Measurements from ENCODE around the gene LRRC41.

Gene LRRC41

DNA sequence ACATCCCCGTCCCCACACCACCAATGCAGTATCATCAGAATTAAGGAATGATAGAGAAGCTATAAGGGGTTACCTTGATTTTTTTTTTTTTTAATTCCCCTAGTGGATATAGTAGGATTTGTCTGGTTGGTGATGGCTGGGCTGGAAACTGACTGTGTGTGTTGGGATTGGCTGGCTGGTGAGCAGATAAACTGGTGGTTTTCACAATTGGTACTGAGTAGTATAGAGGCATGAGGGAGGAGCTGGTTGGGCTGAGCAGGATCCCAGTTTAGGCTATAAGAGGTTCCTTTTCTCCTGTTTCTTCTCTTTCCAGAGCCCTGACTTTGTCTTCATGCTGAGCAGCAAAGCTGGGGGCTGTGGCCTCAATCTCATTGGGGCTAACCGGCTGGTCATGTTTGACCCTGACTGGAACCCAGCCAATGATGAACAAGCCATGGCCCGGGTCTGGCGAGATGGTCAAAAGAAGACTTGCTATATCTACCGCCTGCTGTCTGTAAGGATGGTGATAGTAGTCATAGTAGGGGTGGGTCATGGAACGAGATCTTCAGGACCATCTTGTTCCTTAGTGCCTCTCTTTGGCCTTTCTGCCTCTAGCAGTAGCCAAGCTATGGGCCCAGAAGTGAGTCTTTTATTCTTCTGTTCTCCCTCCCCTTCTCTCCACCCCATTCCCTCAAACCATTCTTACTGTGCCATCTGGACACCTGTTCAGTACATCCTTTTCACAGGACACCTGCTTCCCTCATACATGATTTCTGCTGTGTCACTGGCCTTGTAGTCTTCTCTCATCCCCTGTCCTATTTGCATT is 29.0 kb downstream of the LRRC41 start:
- TF ChIP-seq, protein P1, sequence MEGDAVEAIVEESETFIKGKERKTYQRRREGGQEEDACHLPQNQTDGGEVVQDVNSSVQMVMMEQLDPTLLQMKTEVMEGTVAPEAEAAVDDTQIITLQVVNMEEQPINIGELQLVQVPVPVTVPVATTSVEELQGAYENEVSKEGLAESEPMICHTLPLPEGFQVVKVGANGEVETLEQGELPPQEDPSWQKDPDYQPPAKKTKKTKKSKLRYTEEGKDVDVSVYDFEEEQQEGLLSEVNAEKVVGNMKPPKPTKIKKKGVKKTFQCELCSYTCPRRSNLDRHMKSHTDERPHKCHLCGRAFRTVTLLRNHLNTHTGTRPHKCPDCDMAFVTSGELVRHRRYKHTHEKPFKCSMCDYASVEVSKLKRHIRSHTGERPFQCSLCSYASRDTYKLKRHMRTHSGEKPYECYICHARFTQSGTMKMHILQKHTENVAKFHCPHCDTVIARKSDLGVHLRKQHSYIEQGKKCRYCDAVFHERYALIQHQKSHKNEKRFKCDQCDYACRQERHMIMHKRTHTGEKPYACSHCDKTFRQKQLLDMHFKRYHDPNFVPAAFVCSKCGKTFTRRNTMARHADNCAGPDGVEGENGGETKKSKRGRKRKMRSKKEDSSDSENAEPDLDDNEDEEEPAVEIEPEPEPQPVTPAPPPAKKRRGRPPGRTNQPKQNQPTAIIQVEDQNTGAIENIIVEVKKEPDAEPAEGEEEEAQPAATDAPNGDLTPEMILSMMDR (conservative IDR thresholded peaks at IDR 0.05; ENCODE audit: low read length) = no peak
- no peak overlapping the region for H3K4me3 ChIP-seq (ENCODE audit: low read length)
- no peak for DNase-seq (ENCODE audit: low read depth)

DNA sequence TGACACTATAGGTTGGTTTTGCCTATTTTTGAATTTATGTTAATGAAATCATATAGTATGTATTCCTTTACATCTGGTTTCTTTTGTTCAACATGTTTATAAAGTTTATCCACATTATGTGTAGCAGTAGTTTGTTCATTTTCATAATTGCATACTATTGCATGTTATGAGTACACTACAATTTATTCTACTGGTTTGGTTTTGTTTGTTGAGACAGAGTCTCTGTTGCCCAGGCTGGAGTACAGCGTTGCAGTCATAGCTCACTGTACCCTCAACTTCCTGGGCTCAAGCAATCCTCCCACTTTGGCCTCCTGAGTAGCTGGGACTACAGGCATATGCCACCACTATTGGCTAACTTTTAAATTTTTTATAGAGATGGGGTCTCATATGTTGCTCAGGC is 34.8 kb downstream of the LRRC41 start:
- no peak for DNase-seq (ENCODE audit: low read depth)
- TF ChIP-seq, protein P1 (conservative IDR thresholded peaks at IDR 0.05; ENCODE audit: low read length) = no peak

DNA sequence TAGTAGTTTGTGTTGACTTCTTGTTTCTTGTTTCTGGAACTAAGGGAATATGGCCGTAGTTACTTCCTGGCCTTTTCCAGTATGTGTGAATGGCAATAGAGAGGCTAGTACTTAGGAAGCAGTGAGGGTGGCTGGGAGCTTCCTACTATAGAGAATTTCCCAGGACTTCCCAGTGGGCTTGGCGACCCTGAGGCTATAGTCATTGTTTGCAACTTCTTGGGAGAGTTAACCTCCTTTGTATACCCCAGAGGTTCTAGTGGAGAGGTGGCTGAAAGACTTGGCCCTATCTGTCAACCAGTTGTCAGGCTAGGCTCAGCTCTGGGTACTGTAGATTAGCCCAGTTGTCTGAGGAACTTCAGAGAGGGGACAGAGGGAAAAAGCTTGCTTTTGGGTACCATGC is 40.3 kb downstream of the LRRC41 start:
- no peak for DNase-seq (ENCODE audit: low read depth)
- TF ChIP-seq, protein P1 (conservative IDR thresholded peaks at IDR 0.05; ENCODE audit: low read length) = no peak
- no peak overlapping the region for H3K4me3 ChIP-seq (ENCODE audit: low read length)

More for the DNA sequence above, 34.8 kb downstream of the LRRC41 start:
- no peak overlapping the region for H3K4me3 ChIP-seq (ENCODE audit: low read length)

DNA sequence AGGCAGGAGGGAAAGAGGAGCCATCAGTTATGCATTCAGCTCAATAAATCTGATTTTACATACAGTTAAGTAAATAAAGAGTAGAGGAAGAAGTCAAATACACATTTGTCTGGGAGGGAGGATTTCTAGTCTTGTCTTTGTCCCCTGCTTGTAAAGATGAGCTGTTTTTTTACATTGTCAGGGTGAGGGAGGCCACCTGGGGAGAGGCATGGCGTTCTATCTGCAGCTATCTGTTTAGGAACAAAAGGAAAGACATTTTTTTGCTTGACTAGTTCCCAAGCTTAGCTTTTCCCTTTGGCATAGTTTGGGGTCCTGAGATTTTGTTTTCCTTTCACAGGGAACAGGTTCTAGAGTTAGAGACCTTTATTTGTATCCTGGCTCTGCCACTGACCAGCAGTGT is 40.9 kb downstream of the LRRC41 start:
- no peak for DNase-seq (ENCODE audit: low read depth)
- TF ChIP-seq, protein P1 (conservative IDR thresholded peaks at IDR 0.05; ENCODE audit: low read length) = no peak
- H3K4me3 ChIP-seq (ENCODE audit: low read length) = no peak overlapping the region

DNA sequence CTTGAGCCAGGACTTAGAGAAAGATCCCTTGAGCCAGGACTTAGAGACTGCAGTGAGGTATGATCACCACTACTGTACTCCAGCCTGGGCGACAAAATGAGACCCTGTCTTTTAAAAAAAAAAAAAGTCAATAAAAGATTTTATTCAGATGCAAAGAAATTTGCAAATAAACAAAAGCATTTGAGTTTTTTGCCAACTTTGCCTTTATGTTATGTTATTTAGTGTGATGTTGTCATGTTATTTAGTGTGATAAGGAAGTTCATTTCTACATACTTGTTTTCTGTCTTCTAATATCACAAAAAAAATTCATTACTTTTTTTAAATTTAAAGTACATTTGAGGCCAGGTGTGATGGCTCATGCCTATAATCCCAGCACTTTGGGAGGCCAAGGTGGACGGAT is 46.9 kb downstream of the LRRC41 start:
- no peak for DNase-seq (ENCODE audit: low read depth)
- no peak overlapping the region for H3K4me3 ChIP-seq (ENCODE audit: low read length)
- TF ChIP-seq, protein P1 (conservative IDR thresholded peaks at IDR 0.05; ENCODE audit: low read length) = no peak

DNA sequence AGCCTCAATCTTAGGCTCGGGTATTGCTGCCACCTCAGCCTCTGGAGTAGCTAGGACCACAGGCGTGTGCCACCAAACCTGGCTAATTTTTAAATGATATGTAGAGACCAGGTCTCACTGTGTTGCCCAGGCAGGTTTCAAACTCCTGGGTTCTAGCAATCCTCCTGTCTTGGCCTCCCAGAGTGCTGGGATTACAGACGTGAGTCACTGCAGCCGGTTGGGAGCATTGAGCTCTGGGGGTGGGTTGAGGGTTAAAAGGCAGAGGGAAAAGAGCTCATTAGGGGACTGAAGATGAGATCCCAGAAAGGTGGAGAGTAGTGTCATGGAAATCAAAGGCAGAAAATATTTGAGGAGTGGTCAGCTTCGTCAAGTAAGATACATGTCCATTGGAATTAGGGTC is 48.7 kb downstream of the LRRC41 start:
- H3K4me3 ChIP-seq (ENCODE audit: low read length) = no peak overlapping the region
- TF ChIP-seq, protein P1 (conservative IDR thresholded peaks at IDR 0.05; ENCODE audit: low read length) = no peak
- no peak for DNase-seq (ENCODE audit: low read depth)

Data from AG10803 (cell line).